ENCODE results near the gene NEGR1. TPM values are rescaled to one million over a fixed set of nuclear protein-coding genes. Genes with fewer than 3 reads are reported as not detected.

Gene NEGR1
- polyA plus RNA-seq, 1 donor from 2014 or later: 47.4 TPM

GRCh38 chr1:71621785-71622184 lies 660.6 kb downstream of the NEGR1 start:
- no peaks in the 10 kb centered on the region for H3K27me3 ChIP-seq (ENCODE audit: insufficient read depth, low read depth, low read length)
- no peaks in the 10 kb centered on the region for H3K9me3 ChIP-seq (ENCODE audit: low read length)
- H3K9me2 ChIP-seq (ENCODE audit: insufficient read depth, low read length): no peaks in the 10 kb centered on the region
- H4K20me1 ChIP-seq (ENCODE audit: insufficient read depth): no peaks in the 10 kb centered on the region
- H3K4me3 ChIP-seq (ENCODE audit: low read length): no peak overlapping the region
- no peak overlapping the region for H3K4me2 ChIP-seq (ENCODE audit: low read length)
- no peaks in the 10 kb centered on the region for H3K79me2 ChIP-seq (replicated peaks; ENCODE audit: insufficient read depth, low read length)
- no peaks in the 10 kb centered on the region for H3F3A ChIP-seq (ENCODE audit: insufficient read depth, low read length, poor library complexity, severe bottlenecking)
- no peak overlapping the region for H2AFZ ChIP-seq (ENCODE audit: low read depth, low read length)
- no peak overlapping the region for H3K9ac ChIP-seq (ENCODE audit: low read length)
- no peak for TF ChIP-seq CTCF (IDR thresholded peaks at IDR 0.05; ENCODE audit: poor library complexity, severe bottlenecking)
- no peak for TF ChIP-seq RAD21 (conservative IDR thresholded peaks at IDR 0.05)
- no peak for TF ChIP-seq EP300 (conservative IDR thresholded peaks at IDR 0.05; ENCODE audit: poor library complexity, severe bottlenecking)
- TF ChIP-seq EZH2 (IDR thresholded peaks at IDR 0.05; ENCODE audit: borderline replicate concordance, insufficient read depth, low read length, poor library complexity, severe bottlenecking): no peak
- TF ChIP-seq MXI1 (conservative IDR thresholded peaks at IDR 0.05; ENCODE audit: poor library complexity, severe bottlenecking): no peak
- TF ChIP-seq SMC3 (conservative IDR thresholded peaks at IDR 0.05; ENCODE audit: poor library complexity): no peak
- TF ChIP-seq TAF1 (IDR thresholded peaks at IDR 0.05; ENCODE audit: low read depth): no peak
- no peak for TF ChIP-seq POLR2AphosphoS5 (IDR thresholded peaks at IDR 0.05)
- no peak for TF ChIP-seq REST (IDR thresholded peaks at IDR 0.05; ENCODE audit: borderline replicate concordance)
- no peaks in the 10 kb centered on the region for H3K36me3 ChIP-seq (ENCODE audit: insufficient read depth, low read length)
- H3K27ac ChIP-seq (ENCODE audit: low read length): no peak overlapping the region

- H3K9me3 ChIP-seq (ENCODE audit: low read length): peaks cover 5% of the 10 kb centered on the region
- no peaks in the 10 kb centered on the region for H3K36me3 ChIP-seq (ENCODE audit: insufficient read depth, low read length)
- H3K27me3 ChIP-seq (ENCODE audit: insufficient read depth, low read depth, low read length): no peaks in the 10 kb centered on the region
- no peak overlapping the region for H3K9ac ChIP-seq (ENCODE audit: low read length)
- TF ChIP-seq CTCF (IDR thresholded peaks at IDR 0.05; ENCODE audit: poor library complexity, severe bottlenecking) (no peak), MXI1 (conservative IDR thresholded peaks at IDR 0.05; ENCODE audit: poor library complexity, severe bottlenecking) (no peak), EP300 (conservative IDR thresholded peaks at IDR 0.05; ENCODE audit: poor library complexity, severe bottlenecking) (no peak), EZH2 (IDR thresholded peaks at IDR 0.05; ENCODE audit: borderline replicate concordance, insufficient read depth, low read length, poor library complexity, severe bottlenecking) (no peak), POLR2AphosphoS5 (IDR thresholded peaks at IDR 0.05) (no peak), REST (IDR thresholded peaks at IDR 0.05; ENCODE audit: borderline replicate concordance) (no peak), RAD21 (conservative IDR thresholded peaks at IDR 0.05) (no peak), SMC3 (conservative IDR thresholded peaks at IDR 0.05; ENCODE audit: poor library complexity) (no peak), TAF1 (IDR thresholded peaks at IDR 0.05; ENCODE audit: low read depth) (no peak)
- H3K27ac ChIP-seq (ENCODE audit: low read length): no peak overlapping the region
- no peaks in the 10 kb centered on the region for H3K79me2 ChIP-seq (replicated peaks; ENCODE audit: insufficient read depth, low read length)
- H3F3A ChIP-seq (ENCODE audit: insufficient read depth, low read length, poor library complexity, severe bottlenecking): no peaks in the 10 kb centered on the region
- H3K4me3 ChIP-seq (ENCODE audit: low read length): no peak overlapping the region
- no peak overlapping the region for H3K4me2 ChIP-seq (ENCODE audit: low read length)
- no peaks in the 10 kb centered on the region for H3K9me2 ChIP-seq (ENCODE audit: insufficient read depth, low read length)
- H2AFZ ChIP-seq (ENCODE audit: low read depth, low read length): no peak overlapping the region
- no peaks in the 10 kb centered on the region for H4K20me1 ChIP-seq (ENCODE audit: insufficient read depth)
Observed at GRCh38 chr1:71618766-71619530, 663.4 kb downstream of the NEGR1 start.
